Astrocyte of the cerebellum (primary cell): Measurements from ENCODE around the gene PRPF31.

Experiments
- DNase-seq: peaks from one replicate; pipeline ENCODE4 v3.0.0-alpha.2; 2011; ENCODE audit warnings: low read depth
- H3K4me3 ChIP-seq: 2 replicates; pipeline ENCODE4 v1.5.1; 2011; ENCODE audit warnings: mild to moderate bottlenecking, low read depth, low read length, moderate library complexity
- CTCF ChIP-seq: IDR thresholded peaks from 2 replicates; pipeline ENCODE4 v1.5.1; 2012; ENCODE audit warnings: low read length, low read depth, moderate library complexity, mild to moderate bottlenecking; ENCODE audit errors: missing control alignments
- in situ Hi-C: cut with HindIII; loops from 2 replicates; pipeline ENCODE4 v1.10.0; 2017; ENCODE audit warnings: low sequenced_read_pairs

PRPF31 gene

GRCh38 chr19:54100561-54100960 lies 15.0 kb upstream of the PRPF31 start, which contains the start of gene OSCAR:
Gene OSCAR (minus strand): TSS chr19:54100803. CDS start chr19:54100792, 11 bp downstream.
- no peak for DNase-seq
- no peak within 1 kb of the TSS for H3K4me3 ChIP-seq
- no peak for TF ChIP-seq CTCF
- in situ Hi-C loops: no loop called here

- DNase-seq: peak; percentile 95
- no peak for TF ChIP-seq CTCF
- in situ Hi-C loops: no loop called here
- peak within 1 kb of the TSS; percentile 99 for H3K4me3 ChIP-seq
Measured at GRCh38 chr19:54102421-54103169, 13.0 kb upstream of the PRPF31 start, which contains the start of gene NDUFA3. Gene NDUFA3 (plus strand): TSS chr19:54102855. CDS start chr19:54102879, 24 bp downstream.

- in situ Hi-C loops: no loop called here
- TF ChIP-seq CTCF: no peak
- no peak for DNase-seq
- H3K4me3 ChIP-seq: no peak overlapping the region
Measured at GRCh38 chr19:54104998-54105715, 10.4 kb upstream of the PRPF31 start.

GRCh38 chr19:54105796-54106195 lies 9.8 kb upstream of the PRPF31 start:
- no peak for DNase-seq
- no peak overlapping the region for H3K4me3 ChIP-seq
- TF ChIP-seq CTCF: no peak
- in situ Hi-C loops: no loop called here

GRCh38 chr19:54106716-54107115 lies 8.8 kb upstream of the PRPF31 start:
- no peak for DNase-seq
- in situ Hi-C loops: no loop called here
- no peak for TF ChIP-seq CTCF
- H3K4me3 ChIP-seq: no peak overlapping the region

- no peak overlapping the region for H3K4me3 ChIP-seq
- no peak for DNase-seq
- in situ Hi-C loops: no loop called here
- no peak for TF ChIP-seq CTCF
Measured at GRCh38 chr19:54107876-54108490, 7.6 kb upstream of the PRPF31 start.
